Fibroblast of mammary gland (primary cell): ENCODE results near the gene TCEAL3.
A peak's percentile ranks its signal among the peaks of the same experiment; 100 is the strongest.
"Not testable (repeated sequence)": the region's sequence is repeated elsewhere in the genome, so short reads cannot be mapped to it uniquely, and the experiment has no call there.

ENCODE experiments used
- DNase-seq: peaks from one replicate; pipeline ENCODE4 v3.0.0-alpha.2; 2010; ENCODE audit warnings: low read depth
- H3K4me3 ChIP-seq: 2 replicates; pipeline ENCODE4 v1.5.1; 2011; ENCODE audit warnings: low read depth, mild to moderate bottlenecking, low read length, moderate library complexity; ENCODE audit not compliant: control insufficient read depth
- TF ChIP-seq, protein P1 (sequence below): conservative IDR thresholded peaks from 2 replicates; pipeline ENCODE4 v1.5.1; 2011; ENCODE audit warnings: low read depth, low read length, inconsistent platforms; ENCODE audit not compliant: control insufficient read depth, insufficient read depth

The TCEAL3 gene

DNA sequence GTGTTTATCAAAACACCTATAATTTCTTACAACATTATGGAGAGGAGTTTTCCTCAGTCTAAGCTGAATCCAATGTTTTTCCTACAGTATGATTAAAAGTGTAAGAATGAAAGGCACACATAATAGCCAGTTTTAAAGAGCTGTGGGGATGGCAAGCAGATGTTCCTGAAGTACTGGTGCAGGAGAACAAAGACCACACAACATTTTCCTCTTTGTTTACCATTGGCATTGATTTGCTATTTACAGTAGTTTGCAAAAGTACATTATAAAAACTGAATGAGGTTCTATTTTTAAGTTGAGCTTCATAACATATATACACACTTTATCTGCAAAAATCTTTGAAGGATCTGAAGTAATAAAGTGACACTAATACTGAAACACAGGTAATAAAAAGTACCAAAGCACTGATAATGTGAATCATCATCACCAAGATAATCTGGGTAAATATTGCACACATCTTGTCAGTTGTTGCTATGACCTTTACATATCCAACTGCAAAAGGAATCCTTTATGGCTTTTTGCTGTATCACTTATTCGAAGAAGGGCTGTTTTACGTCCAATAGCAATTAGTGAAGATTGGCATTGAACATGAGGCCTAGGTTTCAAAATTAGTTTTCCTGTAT is 43.5 kb downstream of the TCEAL3 start:
- H3K4me3 ChIP-seq, result no peak overlapping the region
- no peak for DNase-seq
- TF ChIP-seq, protein P1, sequence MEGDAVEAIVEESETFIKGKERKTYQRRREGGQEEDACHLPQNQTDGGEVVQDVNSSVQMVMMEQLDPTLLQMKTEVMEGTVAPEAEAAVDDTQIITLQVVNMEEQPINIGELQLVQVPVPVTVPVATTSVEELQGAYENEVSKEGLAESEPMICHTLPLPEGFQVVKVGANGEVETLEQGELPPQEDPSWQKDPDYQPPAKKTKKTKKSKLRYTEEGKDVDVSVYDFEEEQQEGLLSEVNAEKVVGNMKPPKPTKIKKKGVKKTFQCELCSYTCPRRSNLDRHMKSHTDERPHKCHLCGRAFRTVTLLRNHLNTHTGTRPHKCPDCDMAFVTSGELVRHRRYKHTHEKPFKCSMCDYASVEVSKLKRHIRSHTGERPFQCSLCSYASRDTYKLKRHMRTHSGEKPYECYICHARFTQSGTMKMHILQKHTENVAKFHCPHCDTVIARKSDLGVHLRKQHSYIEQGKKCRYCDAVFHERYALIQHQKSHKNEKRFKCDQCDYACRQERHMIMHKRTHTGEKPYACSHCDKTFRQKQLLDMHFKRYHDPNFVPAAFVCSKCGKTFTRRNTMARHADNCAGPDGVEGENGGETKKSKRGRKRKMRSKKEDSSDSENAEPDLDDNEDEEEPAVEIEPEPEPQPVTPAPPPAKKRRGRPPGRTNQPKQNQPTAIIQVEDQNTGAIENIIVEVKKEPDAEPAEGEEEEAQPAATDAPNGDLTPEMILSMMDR, result no peak

DNA sequence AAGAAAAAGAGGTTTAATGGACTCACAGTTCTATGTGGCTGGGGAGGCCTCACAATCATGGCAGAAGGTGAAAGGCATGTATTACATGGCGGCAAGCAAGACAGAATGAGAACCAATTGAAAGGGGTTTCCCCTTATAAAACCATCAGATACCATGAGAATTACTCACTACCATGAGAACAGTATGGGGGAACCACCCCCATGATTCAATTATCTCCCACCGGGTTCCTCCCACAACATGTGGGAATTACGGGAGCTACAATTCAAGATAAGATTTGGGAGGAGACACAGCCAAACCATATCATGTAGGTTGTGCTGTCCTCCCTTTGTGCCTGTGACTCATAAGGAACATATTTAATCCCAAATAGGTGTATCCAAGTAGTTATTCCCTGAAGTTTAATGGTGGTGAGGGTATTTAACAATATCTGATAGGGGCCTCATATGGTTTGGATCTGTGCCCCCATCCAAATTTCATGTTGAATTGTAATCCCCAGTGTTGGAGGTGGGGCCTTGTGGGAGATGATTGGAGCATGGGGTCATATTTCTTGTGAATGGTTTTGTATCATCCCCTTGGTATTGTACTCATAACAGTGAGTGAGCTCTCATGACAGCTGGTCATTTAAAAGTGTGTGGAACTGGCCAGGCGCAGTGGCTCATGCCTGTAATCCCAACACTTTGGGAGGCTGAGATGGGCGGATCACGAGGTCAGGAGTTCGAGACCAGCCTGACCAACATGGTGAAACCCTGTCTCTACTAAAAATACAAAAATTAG is 47.7 kb downstream of the TCEAL3 start:
- DNase-seq, H3K4me3 ChIP-seq: not testable (repeated sequence)

DNA sequence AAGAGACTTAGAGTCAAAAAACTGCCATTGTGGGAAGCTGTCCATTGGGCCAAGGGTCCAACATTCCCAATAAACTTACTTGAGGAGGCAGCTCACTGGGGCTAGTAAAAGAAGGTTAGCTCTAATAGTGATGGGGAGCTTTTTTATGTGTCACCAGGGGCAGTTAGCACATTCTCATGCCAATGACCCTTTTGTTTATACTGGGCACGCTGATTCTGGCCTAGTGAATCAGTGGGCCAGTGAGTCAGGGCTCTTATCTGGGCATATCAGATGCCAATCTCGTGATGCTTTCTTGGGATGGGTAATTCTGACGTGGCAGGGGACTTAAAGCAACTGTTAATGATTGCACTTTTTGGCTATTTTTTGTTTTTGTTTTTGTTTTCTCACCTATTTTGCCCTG is 48.9 kb downstream of the TCEAL3 start:
- TF ChIP-seq, protein P1, result no peak
- H3K4me3 ChIP-seq, result no peak overlapping the region
- DNase-seq, result peak; percentile 72

DNA sequence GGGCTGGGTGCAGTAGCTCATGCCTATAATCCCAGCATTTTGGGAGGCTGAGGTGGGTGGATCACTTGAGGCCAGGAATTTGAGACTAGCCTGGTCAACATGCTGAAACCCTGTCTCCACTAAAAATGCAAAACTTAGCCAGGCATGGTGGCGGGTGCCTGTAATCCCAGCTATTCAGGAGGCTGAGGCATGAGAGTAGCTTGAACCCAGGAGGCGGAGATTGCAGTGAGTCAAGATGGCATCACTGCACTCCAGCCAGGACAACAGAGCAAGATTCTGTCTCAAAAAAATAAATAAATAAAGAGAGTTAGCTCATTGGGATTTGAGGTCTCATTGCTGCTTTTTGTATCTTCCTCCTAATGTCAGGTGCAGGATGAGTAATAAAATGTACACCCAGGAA is 49.3 kb downstream of the TCEAL3 start:
- not testable (repeated sequence) for H3K4me3 ChIP-seq

DNA sequence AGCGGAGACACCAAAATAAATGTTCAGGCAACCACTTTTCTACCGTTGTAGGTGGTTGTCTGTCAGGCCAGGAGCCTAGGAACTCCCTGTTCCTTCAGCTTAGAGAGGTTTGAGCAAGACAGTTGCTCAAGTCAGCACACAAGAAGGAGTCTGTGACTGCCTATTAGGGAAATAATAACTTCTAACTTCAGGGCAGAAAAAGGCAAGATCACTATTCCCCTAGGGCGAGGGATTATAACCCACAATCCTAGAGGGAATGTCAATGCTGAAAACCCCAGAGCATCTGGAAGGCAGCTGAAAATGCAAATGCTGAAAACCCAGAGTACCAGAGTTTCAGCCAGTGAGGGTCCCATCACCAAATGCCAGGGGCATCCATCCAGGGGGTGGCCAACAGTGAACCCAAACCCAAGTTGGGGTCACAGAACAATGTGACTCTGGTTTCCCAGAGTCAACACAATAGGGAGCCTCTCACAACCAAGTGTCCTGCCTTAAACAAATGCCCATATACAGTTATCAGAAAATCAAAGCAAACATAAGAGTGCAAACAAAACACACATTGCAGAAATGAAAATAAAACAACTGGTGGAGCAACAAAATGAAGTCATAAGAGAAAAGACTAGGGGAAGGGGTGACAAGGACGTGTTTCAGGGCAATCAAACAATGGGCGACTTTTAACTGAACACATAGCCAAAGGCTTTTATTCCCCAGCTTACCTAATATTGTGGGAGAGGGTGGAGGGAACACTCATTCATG is 51.1 kb downstream of the TCEAL3 start:
- no peak for DNase-seq
- TF ChIP-seq, protein P1, result no peak
- no peak overlapping the region for H3K4me3 ChIP-seq

More for the DNA sequence above, 49.3 kb downstream of the TCEAL3 start:
- DNase-seq, result not testable (repeated sequence)

DNA sequence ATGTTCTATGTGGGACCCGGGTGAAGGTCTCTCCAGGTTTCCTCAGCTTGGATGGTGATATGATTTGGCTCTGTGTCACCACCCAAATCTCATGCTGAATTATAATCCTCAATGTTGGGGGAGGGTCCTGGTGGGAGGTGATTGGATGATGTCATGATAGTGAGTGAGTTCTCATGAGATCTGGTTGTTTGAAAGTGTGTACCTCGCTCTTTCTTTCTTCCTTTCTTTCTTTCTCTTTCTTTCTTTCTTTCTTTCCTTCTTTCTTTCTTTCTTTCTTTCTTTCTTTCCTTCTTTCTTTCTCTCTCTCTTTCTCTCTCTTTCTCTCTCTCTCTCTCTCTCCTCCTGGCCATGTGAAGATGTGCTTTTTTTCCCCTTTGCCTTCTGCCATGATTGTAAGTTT is 51.7 kb downstream of the TCEAL3 start:
- DNase-seq, result not testable (repeated sequence)

More for the DNA sequence above, 51.7 kb downstream of the TCEAL3 start:
- H3K4me3 ChIP-seq, result not testable (repeated sequence)
